ENCODE data around the gene DLST.

The DLST gene

DNA sequence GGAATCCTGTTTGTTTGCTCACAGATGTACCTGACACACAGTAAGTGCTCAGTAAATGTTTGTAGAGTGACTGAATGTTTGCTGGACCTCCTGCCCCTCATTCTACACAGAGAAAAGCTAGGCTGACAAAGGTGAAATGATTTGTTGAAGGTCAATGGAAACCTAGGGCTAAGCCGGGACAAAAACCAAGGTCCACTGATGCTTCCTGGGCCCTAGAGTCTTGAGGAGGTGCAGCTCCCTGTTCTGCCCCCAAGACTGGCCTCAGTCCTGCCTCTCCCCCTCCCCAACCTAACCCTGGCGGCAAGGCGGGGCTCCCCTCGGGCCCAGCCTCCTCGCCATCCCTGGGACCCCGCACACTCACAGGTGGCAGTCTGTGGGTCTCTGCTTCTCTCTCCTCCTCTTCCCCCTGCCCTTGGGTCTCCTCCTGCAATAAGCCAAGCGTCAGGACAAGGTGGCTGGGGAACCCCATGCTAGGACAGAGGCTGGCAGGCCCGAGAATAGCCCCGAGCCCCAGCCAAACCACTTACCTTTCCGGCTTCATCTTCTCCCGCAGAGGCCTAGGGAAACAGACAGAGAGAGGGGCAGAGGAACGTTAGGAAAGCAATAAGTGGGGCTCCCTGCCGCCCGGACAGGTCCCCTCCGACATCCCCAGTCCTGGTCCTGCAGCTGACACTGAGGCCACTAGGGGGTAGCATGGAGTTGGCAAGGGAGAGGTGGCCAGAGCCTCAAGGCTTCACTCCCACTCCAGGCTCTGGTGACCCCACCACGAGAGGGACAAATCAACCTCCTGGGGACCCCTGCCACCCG lies 64.3 kb downstream of the DLST start:
- H3K4me3 ChIP-seq (ENCODE audit: low read length) = no peak overlapping the region
- DNase-seq (ENCODE audit: low read depth) = no peak
- TF ChIP-seq, protein P1, sequence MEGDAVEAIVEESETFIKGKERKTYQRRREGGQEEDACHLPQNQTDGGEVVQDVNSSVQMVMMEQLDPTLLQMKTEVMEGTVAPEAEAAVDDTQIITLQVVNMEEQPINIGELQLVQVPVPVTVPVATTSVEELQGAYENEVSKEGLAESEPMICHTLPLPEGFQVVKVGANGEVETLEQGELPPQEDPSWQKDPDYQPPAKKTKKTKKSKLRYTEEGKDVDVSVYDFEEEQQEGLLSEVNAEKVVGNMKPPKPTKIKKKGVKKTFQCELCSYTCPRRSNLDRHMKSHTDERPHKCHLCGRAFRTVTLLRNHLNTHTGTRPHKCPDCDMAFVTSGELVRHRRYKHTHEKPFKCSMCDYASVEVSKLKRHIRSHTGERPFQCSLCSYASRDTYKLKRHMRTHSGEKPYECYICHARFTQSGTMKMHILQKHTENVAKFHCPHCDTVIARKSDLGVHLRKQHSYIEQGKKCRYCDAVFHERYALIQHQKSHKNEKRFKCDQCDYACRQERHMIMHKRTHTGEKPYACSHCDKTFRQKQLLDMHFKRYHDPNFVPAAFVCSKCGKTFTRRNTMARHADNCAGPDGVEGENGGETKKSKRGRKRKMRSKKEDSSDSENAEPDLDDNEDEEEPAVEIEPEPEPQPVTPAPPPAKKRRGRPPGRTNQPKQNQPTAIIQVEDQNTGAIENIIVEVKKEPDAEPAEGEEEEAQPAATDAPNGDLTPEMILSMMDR (conservative IDR thresholded peaks at IDR 0.05; ENCODE audit: low read depth, low read length) = peak; percentile 97

DNA sequence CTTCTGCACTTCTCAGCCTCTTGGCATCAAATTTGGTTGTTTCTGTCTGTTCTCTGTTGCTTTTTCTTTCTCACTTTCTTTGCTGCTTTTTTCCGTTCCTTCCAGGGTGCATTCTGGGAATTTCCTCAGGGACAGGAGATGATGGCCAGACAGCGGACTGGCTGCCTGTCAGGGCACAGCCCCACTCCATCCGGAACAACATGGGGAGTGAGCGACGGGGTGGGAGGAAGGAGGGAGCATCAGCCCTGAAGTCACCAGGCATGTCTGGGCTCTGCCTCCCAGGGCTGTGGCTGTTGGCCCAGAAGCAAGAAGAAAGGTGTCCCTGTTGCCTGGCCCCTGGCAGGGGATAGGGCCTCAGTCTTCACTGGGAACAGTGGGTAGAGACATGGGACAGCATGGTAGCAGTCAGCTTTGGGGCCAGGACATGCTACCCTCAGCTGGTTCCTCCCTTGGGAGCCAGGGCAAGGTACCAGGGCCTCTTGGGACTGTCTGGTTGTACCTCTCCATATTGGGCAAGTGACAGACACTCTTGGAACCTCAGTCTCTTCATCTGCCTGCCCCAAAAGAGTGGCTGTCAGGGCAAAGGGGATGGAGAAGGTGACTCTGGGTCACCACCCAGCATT lies 65.1 kb downstream of the DLST start:
- no peak for DNase-seq (ENCODE audit: low read depth)
- TF ChIP-seq, protein P1 (conservative IDR thresholded peaks at IDR 0.05; ENCODE audit: low read depth, low read length) = no peak
- no peak overlapping the region for H3K4me3 ChIP-seq (ENCODE audit: low read length)

DNA sequence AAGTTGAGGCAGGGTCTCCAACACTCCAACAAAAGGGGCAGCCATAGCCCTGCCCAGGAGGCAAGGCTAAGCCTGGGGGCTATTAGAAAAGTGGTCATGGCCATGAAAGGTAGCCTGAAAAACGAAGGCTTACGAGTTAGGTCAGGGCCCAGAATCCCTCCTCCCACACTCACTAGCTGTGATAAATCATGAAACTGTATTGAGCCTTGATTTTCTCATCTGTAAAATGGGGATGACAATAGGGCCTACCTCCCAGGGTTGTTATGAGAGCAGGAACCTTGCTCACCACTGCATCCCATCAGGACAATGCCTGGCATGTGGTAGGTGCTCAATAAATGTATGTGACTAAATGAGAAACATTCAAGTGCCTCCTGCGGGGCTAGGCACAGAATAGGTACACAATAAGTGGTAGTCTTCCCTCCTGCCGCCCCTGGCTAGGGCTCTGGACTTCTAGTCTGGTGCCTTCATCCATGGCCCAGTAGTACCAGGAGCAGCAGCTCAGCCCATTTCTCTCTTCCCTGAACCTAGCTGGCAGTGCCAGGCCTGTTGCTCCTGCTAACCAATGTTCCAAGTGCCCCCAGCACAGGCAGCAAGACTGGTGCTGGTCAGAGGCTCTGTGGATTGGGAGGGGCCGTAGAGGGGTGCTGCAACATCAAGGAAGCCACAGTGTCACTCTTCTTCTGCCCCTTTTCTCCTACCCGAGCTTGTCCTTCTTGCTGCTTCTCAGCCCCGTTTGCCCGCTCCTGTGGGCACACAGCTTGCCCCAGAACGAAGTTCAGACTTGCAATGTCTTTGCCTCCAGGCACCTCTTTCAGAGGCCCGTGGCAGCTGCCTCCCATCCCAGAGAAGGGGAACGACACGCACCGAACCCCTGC lies 65.9 kb downstream of the DLST start:
- no peak for DNase-seq (ENCODE audit: low read depth)
- H3K4me3 ChIP-seq (ENCODE audit: low read length) = no peak overlapping the region
- TF ChIP-seq, protein P1 (conservative IDR thresholded peaks at IDR 0.05; ENCODE audit: low read depth, low read length) = no peak

DNA sequence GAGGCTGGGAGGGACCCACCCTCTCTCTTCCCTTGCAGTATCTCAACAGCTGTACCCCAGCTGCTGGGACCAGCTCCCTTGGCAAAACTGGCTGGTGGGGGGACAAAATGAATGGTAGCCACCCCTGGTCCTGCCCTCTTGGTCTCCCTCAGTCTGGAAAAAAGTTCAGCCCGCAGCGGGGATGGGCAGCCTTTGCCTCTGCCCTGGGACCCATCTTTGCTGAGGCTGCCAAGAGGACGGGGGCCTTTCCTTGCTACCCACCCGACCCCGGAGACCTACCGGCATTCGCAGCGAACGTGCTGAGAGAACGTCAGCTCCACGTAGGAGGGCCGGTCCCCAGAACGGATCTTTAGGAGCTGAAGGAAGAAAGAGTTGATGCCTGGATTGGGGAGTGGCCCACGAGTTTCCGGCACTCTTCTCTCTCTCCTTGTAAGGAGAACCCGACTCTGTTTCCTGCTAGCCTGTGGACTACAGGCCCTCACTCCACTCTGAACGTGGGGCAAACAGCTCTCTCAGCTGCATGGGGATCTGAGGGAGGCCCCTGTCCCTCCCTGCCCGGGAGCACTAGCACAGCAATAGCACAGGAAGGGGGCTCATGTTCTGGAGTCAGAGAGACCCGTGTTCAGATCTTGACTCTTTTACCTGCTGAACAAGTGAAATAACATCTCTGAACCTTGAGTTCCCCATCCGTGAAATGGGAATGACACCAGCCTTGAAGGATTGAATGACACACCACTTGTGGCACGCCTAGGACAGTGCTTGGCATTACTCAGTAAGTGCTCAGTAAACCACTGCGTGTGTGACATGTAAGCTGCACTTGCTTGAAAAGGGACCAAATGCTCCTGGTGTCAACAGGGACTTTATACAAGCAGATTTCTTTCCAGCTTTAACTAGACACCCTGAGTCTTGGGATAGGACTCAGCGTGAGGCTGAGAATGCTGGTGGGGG lies 66.8 kb downstream of the DLST start:
- TF ChIP-seq, protein P1 (conservative IDR thresholded peaks at IDR 0.05; ENCODE audit: low read depth, low read length) = no peak
- no peak for DNase-seq (ENCODE audit: low read depth)
- H3K4me3 ChIP-seq (ENCODE audit: low read length) = no peak overlapping the region

DNA sequence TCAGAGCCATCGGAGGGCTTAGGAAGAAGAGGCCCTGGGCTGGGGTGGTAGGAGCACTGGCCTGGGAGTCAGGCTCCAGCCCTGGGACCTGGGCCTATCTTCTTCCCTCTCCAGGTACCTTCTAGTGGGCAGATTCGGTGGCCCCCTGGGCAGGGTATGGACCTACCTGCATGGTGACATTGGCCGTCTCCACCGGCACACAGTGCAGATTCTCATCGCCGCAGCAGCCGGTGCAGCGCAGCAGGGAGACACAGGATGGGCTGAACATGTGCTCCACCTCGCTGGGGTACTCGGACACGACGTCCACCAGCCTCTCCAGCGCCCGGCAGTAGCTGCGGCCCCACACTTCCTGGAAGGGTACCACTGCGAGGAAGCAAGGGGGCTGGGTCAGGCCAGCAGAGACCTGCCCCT lies 67.5 kb downstream of the DLST start:
- TF ChIP-seq, protein P1 (conservative IDR thresholded peaks at IDR 0.05; ENCODE audit: low read depth, low read length) = no peak
- no peak for DNase-seq (ENCODE audit: low read depth)

DNA sequence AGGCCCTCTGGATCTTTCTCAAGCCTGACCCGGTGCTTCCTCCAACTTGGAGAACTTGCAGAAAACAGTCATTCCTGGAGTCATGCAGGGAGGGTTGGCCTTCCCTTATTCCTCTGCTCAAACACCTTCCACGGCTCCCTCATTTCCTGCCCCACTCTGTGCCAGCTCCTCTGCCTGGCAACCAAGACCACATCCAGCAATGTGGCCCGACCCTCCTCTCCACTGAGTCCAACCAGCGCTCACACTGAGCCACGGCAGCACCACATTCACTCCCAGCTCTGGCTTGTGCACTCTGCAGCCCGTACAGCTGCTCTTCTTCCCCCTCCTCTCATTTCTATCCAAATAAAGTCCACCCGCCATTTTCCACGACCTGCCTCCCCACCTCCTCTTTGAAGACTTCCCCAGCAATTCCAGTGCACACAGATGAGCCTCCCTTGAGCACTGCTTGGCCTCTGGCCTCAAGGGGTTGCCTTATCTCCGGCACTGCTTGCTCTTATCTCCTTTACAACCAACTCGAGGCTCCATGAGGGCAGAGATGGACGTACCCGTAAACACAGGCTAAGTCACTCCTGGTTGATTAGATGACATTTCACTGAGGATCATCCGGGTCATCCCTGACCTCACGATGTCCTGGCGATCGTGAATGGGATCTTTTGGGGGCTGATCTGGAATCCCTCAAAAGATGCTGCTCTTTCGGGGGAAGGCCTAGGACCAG lies 68.3 kb downstream of the DLST start:
- H3K4me3 ChIP-seq (ENCODE audit: low read length) = no peak overlapping the region

More for the DNA sequence above, 67.5 kb downstream of the DLST start:
- H3K4me3 ChIP-seq (ENCODE audit: low read length) = no peak overlapping the region

More for the DNA sequence above, 68.3 kb downstream of the DLST start:
- no peak for DNase-seq (ENCODE audit: low read depth)
- TF ChIP-seq, protein P1 (conservative IDR thresholded peaks at IDR 0.05; ENCODE audit: low read depth, low read length) = no peak
